Activated naive CD8-positive, alpha-beta T cell treated with anti-CD3 and anti-CD28 coated beads, Interleukin-2, amount 10 ng/mL, durations not matched to agents 7 days and 5 days (primary cell): ENCODE measurements around the gene PPP1R14B. TPM values are rescaled to one million over a fixed set of nuclear protein-coding genes. Genes with fewer than 3 reads are reported as not detected.

Experiments
- ATAC-seq: fragments of 150-1000 bp; cut with Tn5 transposase; one replicate; pipeline ENCODE4 v1.10.0; 2021; ENCODE audit warnings: low read depth, moderate library complexity
- POLR2A ChIA-PET: fragments of 350-600 bp; sonication (Branson Sonifier 250); formaldehyde crosslinking; loops from one replicate; lab custom pipeline; 2021; ENCODE audit warnings: antibody characterized with exemption; lab: Charles Lee
- DNase-seq: peaks from one replicate; pipeline ENCODE4 v3.0.0; 2021
- H3K27ac Mint-ChIP-seq: one replicate; pipeline ENCODE4 v1.8.0; 2022; ENCODE audit warnings: mild to moderate bottlenecking, mixed read lengths
- H3K27me3 Mint-ChIP-seq: one replicate; pipeline ENCODE4 v1.8.0; 2022; ENCODE audit warnings: mild to moderate bottlenecking, moderate library complexity, mixed read lengths
- H3K36me3 Mint-ChIP-seq: one replicate; pipeline ENCODE4 v1.8.0; 2021; ENCODE audit warnings: mild to moderate bottlenecking, mixed read lengths
- H3K4me1 Mint-ChIP-seq: one replicate; pipeline ENCODE4 v1.8.0; 2021; ENCODE audit warnings: mixed read lengths
- H3K4me3 Mint-ChIP-seq: one replicate; pipeline ENCODE4 v1.8.0; 2022; ENCODE audit warnings: mild to moderate bottlenecking, moderate library complexity, mixed read lengths
- H3K9me3 Mint-ChIP-seq: one replicate; pipeline ENCODE4 v1.8.0; 2021; ENCODE audit warnings: mixed read lengths
- total RNA-seq, 2 experiments: library from RNA; stranded (reverse); gene quantifications; one replicate each; pipeline ENCODE4 v1.2.3, GENCODE V29; 2021

PPP1R14B gene
- total RNA-seq, 2 experiments from 2014 or later = 122 to 124 TPM

DNA sequence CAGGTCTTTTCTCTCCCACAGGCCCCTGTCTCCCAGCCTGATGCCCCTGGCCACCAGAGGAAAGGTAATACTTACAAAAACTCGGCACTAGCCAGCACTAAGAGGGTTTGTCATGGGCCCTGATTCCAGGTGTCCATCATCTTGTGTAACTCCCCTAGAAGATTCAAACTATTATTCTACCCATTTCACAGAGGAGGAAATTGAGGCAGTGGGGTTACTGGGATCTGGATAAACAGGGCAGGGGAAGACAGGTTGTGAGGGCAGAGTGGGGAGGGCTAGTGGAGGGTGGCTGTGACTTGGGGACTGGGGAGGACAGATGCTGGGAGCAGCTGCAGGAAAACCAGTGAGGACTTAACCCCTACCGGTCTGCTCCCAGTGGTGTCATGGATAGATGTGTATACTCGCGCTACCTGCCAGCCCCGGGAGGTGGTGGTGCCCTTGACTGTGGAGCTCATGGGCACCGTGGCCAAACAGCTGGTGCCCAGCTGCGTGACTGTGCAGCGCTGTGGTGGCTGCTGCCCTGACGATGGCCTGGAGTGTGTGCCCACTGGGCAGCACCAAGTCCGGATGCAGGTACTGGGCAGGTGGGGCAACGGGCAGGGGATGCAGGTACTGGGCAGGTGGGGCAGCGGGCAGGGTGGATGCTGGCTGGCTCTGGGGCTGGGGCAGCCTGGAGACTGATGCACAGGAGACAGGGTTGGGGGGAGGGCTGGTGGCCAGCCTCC lies 11.1 kb downstream of the PPP1R14B start:
- Mint-ChIP-seq H3K4me1 (peaks cover 34% of the 10 kb centered on the region), H3K9me3 (no peaks in the 10 kb centered on the region), H3K27ac (peak overlapping the region; percentile 83), H3K4me3 (peak overlapping the region; percentile 93), H3K36me3 (peaks cover 18% of the 10 kb centered on the region), H3K27me3 (no peaks in the 10 kb centered on the region)
- DNase-seq = no peak
- POLR2A ChIA-PET = interaction anchor here (0.7 to 26.2 kb wide), 5 partner anchors 9 to 58 kb away, joined by 5 to 419 read pairs (median 11); partner anchors contain the start of genes FERMT3, NUDT22 and TRPT1
- ATAC-seq = no peak

DNA sequence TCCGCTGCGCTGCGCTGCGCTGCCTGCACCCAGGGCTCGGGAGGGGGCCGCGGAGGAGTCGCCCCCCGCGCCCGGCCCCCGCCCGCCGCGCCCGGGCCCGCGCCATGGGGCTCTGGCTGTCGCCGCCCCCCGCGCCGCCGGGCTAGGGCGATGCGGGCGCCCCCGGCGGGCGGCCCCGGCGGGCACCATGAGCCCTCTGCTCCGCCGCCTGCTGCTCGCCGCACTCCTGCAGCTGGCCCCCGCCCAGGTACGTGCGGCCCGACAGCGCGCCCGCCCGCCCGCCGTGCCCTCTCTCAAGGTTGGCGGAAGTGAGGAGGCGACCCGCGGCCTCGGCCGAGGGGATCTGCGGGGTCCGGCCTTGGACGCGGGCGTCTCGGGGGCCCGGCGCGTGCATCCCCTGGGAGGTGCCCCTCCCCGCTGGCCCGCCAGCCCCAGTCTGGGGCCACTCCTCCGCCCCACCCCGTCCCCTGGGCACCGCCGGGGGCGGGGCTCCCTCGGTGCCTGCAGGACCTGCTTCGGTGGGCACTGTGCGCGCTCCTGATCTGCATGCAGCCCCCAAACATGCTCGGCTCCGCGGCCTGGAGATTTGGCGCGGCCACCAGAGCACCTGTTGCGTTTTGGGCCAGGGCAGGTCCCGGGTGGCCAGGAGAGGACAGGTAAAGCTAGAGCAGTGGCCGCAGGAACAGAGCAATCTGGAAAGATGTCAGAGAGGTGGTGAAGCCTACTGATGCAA lies 11.9 kb downstream of the PPP1R14B start:
- POLR2A ChIA-PET = interaction anchor here (1.9 to 26.2 kb wide), 4 partner anchors 8 to 25 kb away, joined by 5 to 419 read pairs (median 11); partner anchors contain the start of genes FERMT3, NUDT22 and TRPT1
- Mint-ChIP-seq H3K27me3 (no peaks in the 10 kb centered on the region), H3K36me3 (peaks cover 17% of the 10 kb centered on the region), H3K9me3 (no peaks in the 10 kb centered on the region), H3K27ac (peak overlapping the region; percentile 83), H3K4me3 (peak overlapping the region; percentile 93), H3K4me1 (peaks cover 29% of the 10 kb centered on the region)
- ATAC-seq (peak; percentile 43), DNase-seq (peak; percentile 75)

DNA sequence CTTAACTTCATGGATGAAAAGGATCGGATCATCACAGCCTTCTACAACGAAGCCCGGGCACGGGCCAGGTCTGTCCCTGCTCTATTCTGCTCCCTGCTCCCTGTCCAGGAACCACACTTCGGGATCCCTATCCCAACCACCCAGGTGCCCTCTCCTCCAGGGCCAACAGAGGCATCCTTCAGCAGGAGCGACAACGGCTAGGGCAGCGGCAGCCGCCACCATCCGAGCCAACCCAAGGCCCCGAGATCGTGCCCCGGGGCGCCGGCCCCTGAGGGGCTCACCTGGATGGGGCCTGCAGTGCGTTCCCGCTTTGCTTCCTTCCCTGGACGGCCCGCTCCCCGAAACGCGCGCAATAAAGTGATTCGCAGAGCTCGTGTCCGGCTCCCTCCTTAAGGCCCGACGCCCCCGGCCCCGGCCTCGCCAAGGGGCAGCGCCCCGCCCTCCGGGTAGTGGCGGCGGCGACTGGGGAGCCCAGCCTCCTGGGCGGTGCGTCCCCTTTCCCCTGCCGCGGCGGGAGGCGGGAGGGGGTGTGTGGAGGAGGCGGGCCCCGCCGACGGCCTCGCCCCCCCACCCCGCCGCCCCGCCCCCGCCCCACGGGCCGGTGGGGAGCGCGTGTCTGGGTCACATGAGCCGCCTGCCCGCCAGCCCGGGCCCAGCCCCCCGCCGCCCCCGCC lies 12.7 kb downstream of the PPP1R14B start, which contains the start of gene VEGFB:
TSS of gene VEGFB (plus strand) at position 672 of the 674 bp plus-strand sequence. CDS start 250 bp downstream, outside the sequence.
- peak; percentile 85 for DNase-seq
- H3K9me3 Mint-ChIP-seq = no peaks in the 10 kb centered on the region
- H3K36me3 Mint-ChIP-seq = peaks cover 16% of the 10 kb centered on the region
- H3K4me1 Mint-ChIP-seq = peaks cover 31% of the 10 kb centered on the region
- no peaks in the 10 kb centered on the region for H3K27me3 Mint-ChIP-seq
- H3K27ac Mint-ChIP-seq = peak within 1 kb of the TSS; percentile 83
- peak; percentile 42 for ATAC-seq
- H3K4me3 Mint-ChIP-seq = peak within 1 kb of the TSS; percentile 93
- POLR2A ChIA-PET = interaction anchor here (2.2 to 26.2 kb wide), 4 partner anchors 7 to 24 kb away, joined by 11 to 419 read pairs (median 19); partner anchors contain the start of genes FERMT3, NUDT22, PPP1R14B and TRPT1

DNA sequence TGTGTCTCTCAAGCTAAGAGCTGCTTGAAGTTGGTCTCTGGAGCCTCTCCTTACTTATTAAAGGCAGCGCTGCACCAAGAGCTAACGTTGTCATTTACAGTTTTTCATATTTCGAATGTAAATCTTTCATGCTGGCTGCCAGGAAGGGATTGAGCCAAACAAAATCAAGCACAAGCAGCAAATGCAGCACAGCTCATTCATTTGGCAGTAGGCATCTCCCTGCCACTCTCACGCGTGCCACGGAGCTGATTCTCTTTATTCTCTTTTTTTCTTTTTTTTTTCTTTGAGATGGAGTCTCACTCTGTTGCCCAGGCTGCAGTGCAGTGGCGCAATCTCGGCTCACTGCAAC lies 13.8 kb downstream of the PPP1R14B start:
- H3K27ac Mint-ChIP-seq = peak overlapping the region; percentile 45
- no peaks in the 10 kb centered on the region for H3K27me3 Mint-ChIP-seq
- peak overlapping the region; percentile 39 for H3K4me3 Mint-ChIP-seq
- DNase-seq = no peak
- H3K9me3 Mint-ChIP-seq = no peaks in the 10 kb centered on the region
- peaks cover 11% of the 10 kb centered on the region for H3K36me3 Mint-ChIP-seq
- H3K4me1 Mint-ChIP-seq = peaks cover 33% of the 10 kb centered on the region
- no peak for ATAC-seq
- POLR2A ChIA-PET = interaction anchor here (1.1 to 26.2 kb wide), 7 partner anchors 11 to 85 kb away, joined by 3 to 419 read pairs (median 6); partner anchors contain the start of genes FERMT3, PPP1R14B and PRDX5

DNA sequence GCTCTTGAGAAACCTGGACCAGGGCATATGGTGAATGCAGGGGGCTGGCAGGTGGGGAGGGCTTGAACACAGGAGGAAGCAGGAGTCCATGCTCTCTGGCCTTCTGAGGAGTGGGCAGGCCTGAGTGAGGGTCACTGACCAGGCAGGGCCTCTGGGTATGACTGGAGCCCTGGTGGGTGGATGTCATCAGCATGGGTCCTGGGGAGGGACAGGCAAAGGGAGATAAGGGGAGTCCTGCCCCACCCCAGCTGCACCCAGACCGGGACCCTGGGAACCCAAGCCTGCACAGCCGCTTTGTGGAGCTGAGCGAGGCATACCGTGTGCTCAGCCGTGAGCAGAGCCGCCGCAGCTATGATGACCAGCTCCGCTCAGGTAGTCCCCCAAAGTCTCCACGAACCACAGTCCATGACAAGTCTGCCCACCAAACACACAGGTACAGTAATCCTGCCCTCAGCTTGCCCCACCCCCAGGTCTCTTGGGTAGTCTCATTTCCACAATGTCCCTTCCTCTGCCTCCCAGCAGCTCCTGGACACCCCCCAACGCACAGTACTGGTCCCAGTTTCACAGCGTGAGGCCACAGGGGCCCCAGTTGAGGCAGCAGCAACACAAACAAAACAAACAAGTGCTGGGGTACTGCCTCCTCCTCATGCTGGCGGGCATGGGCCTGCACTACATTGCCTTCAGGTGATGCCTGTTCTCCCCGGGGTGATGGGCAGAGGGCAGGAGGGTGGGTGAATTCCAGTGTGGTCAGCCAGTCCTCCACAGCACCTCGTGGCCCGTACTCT lies 14.4 kb downstream of the PPP1R14B start:
- no peak for ATAC-seq
- no peaks in the 10 kb centered on the region for H3K9me3 Mint-ChIP-seq
- H3K36me3 Mint-ChIP-seq = peaks cover 11% of the 10 kb centered on the region
- peak overlapping the region; percentile 93 for H3K4me3 Mint-ChIP-seq
- peak overlapping the region; percentile 48 for H3K27ac Mint-ChIP-seq
- POLR2A ChIA-PET = interaction anchor here (1.0 to 26.2 kb wide), 9 partner anchors 7 to 85 kb away, joined by 3 to 419 read pairs (median 6); partner anchors contain the start of genes FERMT3, PPP1R14B and PRDX5
- peaks cover 39% of the 10 kb centered on the region for H3K4me1 Mint-ChIP-seq
- no peak for DNase-seq
- H3K27me3 Mint-ChIP-seq = no peaks in the 10 kb centered on the region

DNA sequence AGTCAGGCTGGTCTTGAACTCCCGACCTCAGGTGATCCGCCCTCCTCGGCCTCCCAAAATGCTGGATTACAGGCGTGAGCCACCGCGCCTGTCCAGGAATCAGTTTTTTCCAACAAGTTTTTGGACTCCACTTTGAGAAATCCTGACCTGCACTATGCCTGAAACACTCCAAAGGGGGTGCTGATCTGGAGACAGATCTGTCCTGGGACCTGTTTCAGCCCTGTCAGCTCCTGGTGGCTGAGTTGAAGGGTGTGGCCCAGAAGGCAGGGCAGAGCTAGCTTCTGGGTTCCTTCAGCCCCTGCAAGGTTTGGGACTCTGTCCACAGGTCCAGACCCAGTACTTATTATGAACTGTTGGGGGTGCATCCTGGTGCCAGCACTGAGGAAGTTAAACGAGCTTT lies 15.2 kb downstream of the PPP1R14B start:
- Mint-ChIP-seq H3K4me1 (peaks cover 39% of the 10 kb centered on the region), H3K27me3 (no peaks in the 10 kb centered on the region), H3K9me3 (no peaks in the 10 kb centered on the region), H3K4me3 (peak overlapping the region; percentile 93), H3K27ac (peak overlapping the region; percentile 48), H3K36me3 (peaks cover 6% of the 10 kb centered on the region)
- POLR2A ChIA-PET = interaction anchor here (1.0 to 26.2 kb wide), 7 partner anchors 8 to 67 kb away, joined by 3 to 419 read pairs (median 10); partner anchors contain the start of genes FERMT3 and PPP1R14B
- no peak for DNase-seq
- ATAC-seq = no peak

DNA sequence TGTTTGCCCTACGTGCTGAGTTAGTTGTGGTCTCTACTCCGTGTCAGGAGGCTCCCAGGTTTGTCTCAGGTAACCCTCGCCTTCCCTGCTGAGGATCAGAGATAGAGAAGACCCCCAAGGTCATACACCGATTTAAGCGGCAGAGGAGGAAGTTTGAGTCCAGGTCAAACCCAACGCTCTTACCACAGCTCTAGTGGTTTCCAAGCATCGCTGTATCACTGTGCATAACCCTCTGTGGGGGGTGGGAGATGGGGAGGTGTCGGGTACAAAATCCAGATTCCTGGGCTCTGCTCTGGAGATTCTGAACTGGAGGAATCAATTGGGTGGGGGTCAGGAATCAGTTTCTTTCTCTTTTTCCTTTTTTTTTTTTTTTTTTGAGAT lies 15.8 kb downstream of the PPP1R14B start:
- DNase-seq = no peak
- H3K9me3 Mint-ChIP-seq = no peaks in the 10 kb centered on the region
- H3K27ac Mint-ChIP-seq = peak overlapping the region; percentile 96
- peak overlapping the region; percentile 93 for H3K4me3 Mint-ChIP-seq
- H3K4me1 Mint-ChIP-seq = peaks cover 39% of the 10 kb centered on the region
- peaks cover 6% of the 10 kb centered on the region for H3K36me3 Mint-ChIP-seq
- POLR2A ChIA-PET = interaction anchor here (0.7 to 26.2 kb wide), 8 partner anchors 9 to 1349 kb away, joined by 3 to 419 read pairs (median 8); partner anchors contain the start of genes FERMT3 and PPP1R14B
- no peaks in the 10 kb centered on the region for H3K27me3 Mint-ChIP-seq
- no peak for ATAC-seq

DNA sequence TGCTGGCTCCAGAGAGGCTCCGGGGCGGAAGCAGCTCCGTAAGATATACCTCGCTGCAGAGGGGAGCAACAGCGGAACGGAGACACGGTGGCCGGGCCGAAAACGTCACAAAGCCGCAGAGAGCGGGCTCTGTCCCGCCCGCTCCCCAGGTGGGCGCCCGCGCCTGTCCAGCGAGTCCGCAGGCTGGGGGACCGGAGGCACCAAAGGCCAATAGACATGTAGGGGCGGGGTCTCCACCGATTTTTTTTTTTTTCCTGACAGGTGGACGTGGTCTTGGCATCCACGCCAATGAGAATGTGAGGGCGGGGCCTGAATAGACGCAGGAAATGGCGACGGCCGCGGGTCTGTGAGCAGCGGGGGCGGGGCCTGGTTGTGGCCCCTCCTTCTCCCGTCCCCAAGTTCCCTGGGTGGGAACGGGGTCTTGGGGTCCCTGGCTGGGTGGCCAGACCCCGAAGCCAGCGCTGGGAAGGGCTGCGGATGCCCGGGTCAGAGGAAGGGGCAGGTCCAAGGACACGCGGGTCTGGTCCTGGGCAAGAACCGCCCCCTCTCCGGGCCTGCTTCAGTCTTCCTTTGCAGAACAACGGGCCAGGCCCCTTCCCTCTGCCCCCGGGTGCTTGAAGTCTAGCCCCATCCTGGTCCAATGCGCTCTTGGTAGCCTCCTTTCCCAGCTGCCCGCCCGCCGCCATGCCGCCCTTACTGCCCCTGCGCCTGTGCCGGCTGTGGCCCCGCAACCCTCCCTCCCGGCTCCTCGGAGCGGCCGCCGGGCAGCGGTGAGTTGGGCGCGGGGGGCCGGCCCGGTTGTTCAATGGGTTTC lies 16.4 kb downstream of the PPP1R14B start, which contains the start of gene DNAJC4:
TSS of gene DNAJC4 (plus strand) at position 378 of the 814 bp plus-strand sequence. CDS start at position 685, 307 bp downstream.
- Mint-ChIP-seq H3K9me3 (no peaks in the 10 kb centered on the region), H3K36me3 (peaks cover 4% of the 10 kb centered on the region), H3K4me3 (peak within 1 kb of the TSS; percentile 93), H3K27ac (peak within 1 kb of the TSS; percentile 96), H3K27me3 (no peaks in the 10 kb centered on the region), H3K4me1 (peaks cover 38% of the 10 kb centered on the region)
- ATAC-seq (peak; percentile 50), DNase-seq (peak; percentile 91)
- POLR2A ChIA-PET = interaction anchor here (0.7 to 26.2 kb wide), 13 partner anchors 8 to 1372 kb away, joined by 3 to 419 read pairs (median 4); partner anchors contain the start of genes FERMT3, FKBP2, PPP1R14B and STIP1

DNA sequence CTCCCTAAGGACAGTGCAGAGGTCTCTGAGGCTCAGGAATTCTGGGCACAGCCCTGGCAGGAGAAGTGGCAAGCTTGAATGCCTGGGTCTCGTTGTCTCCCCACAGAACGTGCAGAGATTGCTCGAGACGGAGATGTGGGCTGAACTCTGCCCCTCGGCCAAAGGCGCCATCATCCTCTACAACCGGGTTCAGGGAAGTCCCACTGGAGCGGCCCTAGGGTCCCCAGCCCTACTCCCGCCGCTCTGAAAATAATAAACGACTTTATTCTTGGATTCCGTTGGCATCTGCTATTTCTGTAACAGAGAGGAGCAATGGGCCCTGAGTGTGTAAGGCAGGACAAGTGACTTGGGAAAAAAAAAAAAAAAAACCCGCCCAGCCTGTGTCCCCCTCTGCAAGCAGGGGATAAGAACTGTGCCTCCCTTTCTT lies 17.0 kb downstream of the PPP1R14B start:
- Mint-ChIP-seq H3K27ac (peak overlapping the region; percentile 96), H3K4me1 (peaks cover 41% of the 10 kb centered on the region), H3K4me3 (peak overlapping the region; percentile 93), H3K9me3 (no peaks in the 10 kb centered on the region), H3K36me3 (peaks cover 3% of the 10 kb centered on the region), H3K27me3 (no peaks in the 10 kb centered on the region)
- POLR2A ChIA-PET = interaction anchor here (0.6 to 26.2 kb wide), 9 partner anchors 9 to 1371 kb away, joined by 3 to 419 read pairs (median 3); partner anchors contain the start of genes FERMT3, FKBP2, PPP1R14B and STIP1
- ATAC-seq (no peak), DNase-seq (no peak)

DNA sequence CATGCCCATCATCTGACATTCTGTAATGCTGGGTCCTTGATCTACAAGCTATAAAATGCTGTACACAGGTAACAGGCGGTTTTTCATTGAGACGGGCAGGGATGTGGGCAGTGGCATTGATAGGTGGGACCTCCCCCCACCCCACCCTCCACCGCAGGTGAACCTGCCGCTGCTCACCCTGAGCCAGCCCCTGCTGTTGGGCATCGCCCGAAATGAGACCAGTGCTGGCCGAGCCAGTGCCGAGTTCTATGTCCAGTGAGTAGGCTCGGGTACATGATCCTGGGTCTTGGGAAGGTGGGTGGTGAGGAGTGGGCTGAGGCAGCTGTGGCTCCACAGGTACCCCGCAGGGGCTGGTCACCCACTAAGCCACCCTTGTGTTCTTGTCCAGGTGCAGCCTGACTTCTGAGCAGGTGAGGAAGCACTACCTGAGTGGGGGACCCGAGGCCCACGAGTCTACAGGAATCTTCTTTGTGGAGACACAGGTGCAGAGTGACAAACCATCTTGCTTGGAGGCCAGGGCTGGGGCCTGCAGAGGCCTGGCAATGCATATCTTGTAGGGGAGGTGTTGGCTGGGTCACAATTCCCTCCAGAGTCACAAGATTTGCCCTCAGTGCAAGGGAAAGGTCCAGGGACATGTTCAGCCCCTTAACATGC lies 17.5 kb downstream of the PPP1R14B start:
- Mint-ChIP-seq H3K9me3 (no peaks in the 10 kb centered on the region), H3K27me3 (no peaks in the 10 kb centered on the region), H3K27ac (peak overlapping the region; percentile 96), H3K4me3 (peak overlapping the region; percentile 93), H3K4me1 (peaks cover 41% of the 10 kb centered on the region), H3K36me3 (peaks cover 3% of the 10 kb centered on the region)
- POLR2A ChIA-PET = interaction anchor here (0.6 to 26.2 kb wide), 7 partner anchors 9 to 43 kb away, joined by 3 to 419 read pairs (median 4); partner anchors contain the start of genes FERMT3, FKBP2, PPP1R14B and STIP1
- DNase-seq (no peak), ATAC-seq (no peak)
